Naive B cell (primary cell): ENCODE data around the gene BST2. TPM values are rescaled to one million over a fixed set of nuclear protein-coding genes. Genes with fewer than 3 reads are reported as not detected.
A peak's percentile ranks its signal among the peaks of the same experiment; 100 is the strongest.

ENCODE experiments used
- ATAC-seq, 2 donors: fragments of 150-1000 bp; cut with Tn5 transposase; 2 replicates each; pipeline ENCODE4 v1.10.0; 2021; ENCODE audit warnings: low read depth in 2 of 2, mild to moderate bottlenecking in 2 of 2, moderate library complexity in 2 of 2
- DNase-seq: peaks from one replicate; pipeline ENCODE4 v3.0.0; 2022
- H3K27ac Mint-ChIP-seq, 6 donors: one replicate each; pipeline ENCODE4 v1.8.0; 2020 to 2022; ENCODE audit warnings: mild to moderate bottlenecking in 6 of 6, mixed read lengths in 6 of 6, moderate library complexity in 5 of 6, inconsistent platforms in 2 of 6
- H3K27me3 Mint-ChIP-seq, 3 donors: one replicate each; pipeline ENCODE4 v1.8.0; 2021 to 2022; ENCODE audit warnings: mixed read lengths in 3 of 3, mild to moderate bottlenecking in 1 of 3
- H3K36me3 Mint-ChIP-seq, 2 donors: one replicate each; pipeline ENCODE4 v1.8.0; 2020 to 2022; ENCODE audit warnings: mixed read lengths in 2 of 2, inconsistent platforms in 1 of 2, mild to moderate bottlenecking in 1 of 2
- H3K4me1 Mint-ChIP-seq, 3 donors: one replicate each; pipeline ENCODE4 v1.8.0; 2020 to 2022; ENCODE audit warnings: mixed read lengths in 3 of 3, inconsistent platforms in 1 of 3, mild to moderate bottlenecking in 1 of 3, moderate library complexity in 1 of 3
- H3K4me3 Mint-ChIP-seq, 8 donors: one replicate each; pipeline ENCODE4 v1.8.0; 2020 to 2022; ENCODE audit warnings: mild to moderate bottlenecking in 8 of 8, mixed read lengths in 8 of 8, moderate library complexity in 8 of 8, inconsistent platforms in 2 of 8
- H3K9me3 Mint-ChIP-seq, 7 donors: one replicate each; pipeline ENCODE4 v1.8.0; 2020 to 2022; ENCODE audit warnings: mixed read lengths in 7 of 7, mild to moderate bottlenecking in 5 of 7, inconsistent platforms in 2 of 7, moderate library complexity in 1 of 7
- polyA plus RNA-seq, 6 donors: library from polyadenylated mRNA; unstranded; fragments of 300-500 nt; fragmentation: Illumina TruSeq; gene quantifications; one replicate each; pipeline ENCODE4 v1.2.3, GENCODE V29; 2021; ENCODE audit warnings: low read depth in 6 of 6

Gene BST2
- polyA plus RNA-seq, 6 donors from 2014 or later: 131 to 189 (median 163) TPM

DNA sequence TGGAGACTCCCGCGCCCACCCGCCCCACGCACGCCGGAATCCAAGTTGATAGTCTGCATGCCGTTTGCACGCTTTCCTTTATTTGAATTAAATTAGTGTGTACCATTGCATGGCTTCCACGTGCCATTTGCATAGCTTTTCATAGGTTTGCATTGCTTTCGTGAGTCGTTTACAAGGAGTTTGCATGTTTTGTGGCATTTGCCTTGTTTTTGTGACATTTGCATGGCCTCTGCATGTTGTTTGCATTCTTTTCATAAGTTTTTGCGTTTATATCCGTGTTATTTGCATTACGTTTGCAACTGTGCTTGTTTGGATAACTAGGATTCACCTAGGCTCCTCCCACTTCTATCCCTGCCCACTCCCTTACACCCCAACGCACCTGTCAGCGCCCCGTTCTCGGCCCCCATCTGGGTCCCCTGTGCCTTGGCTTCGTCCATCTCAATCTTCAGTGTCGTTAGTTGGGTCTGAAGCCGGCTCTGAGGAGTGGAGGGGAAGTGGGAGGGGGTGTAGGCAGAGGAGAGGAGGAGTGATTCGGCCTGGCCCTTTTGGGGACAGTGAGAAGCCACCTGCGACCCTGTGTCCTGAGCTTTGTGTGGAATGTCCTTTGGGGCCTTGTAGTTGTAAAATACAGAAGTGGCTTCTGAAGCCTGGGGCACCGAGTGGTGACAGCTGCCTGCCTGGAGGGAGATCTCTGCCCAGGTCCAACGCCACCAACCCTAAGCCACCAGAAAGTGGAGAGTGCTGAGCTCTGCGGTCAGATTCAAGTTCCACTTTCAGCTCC lies 13.9 kb downstream of the BST2 start:
- Mint-ChIP-seq H3K36me3 (no peaks in the 10 kb centered on the region), H3K27ac (peak overlapping the region in 2 of 6 donors; percentile 32 to 76), H3K9me3 (peaks cover 0 to 6% (median 4%) of the 10 kb centered on the region in 7 donors), H3K27me3 (peaks cover 0 to 6% (median 0%) of the 10 kb centered on the region in 3 donors), H3K4me3 (peak overlapping the region; percentile 44 to 95 (median 89)), H3K4me1 (peaks cover 19 to 27% (median 22%) of the 10 kb centered on the region in 3 donors)
- ATAC-seq: peak; percentile 17 to 21
- no peak for DNase-seq

DNA sequence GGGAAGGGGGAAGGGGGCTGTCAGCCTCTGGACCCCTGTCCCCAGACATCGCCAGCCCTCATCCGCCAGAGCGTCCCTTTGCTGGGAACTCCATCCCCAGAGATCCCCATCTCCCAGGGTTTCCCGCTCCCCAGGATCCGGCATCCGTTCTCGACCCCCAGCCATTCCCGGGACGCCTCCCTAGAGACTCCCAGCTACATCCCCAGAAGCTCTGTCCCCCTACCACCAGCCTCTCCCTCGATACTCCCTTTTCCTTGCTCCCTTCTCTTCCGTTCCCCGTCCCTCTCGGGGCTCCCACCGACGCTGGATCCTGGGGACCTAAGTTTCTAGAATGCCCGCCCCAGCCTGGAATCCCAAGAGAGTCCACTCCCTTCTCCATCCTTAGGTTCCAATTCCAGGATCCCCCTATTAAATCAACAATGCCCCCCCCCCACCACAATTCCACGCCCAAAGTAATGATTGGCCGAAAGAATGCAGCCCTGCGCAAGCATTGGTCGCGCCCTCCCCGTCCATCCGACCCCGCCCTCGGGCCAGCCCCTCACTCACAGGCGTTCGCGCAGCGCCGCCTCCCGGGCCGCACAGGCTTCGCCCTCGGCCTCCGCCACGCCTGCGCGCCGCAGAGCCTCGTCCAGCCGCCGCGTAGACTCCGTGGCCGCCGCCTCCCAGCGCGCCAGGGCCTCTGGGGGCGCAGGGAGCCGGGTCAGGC lies 14.6 kb downstream of the BST2 start:
- Mint-ChIP-seq H3K27me3 (peaks cover 0 to 6% (median 0%) of the 10 kb centered on the region in 3 donors), H3K27ac (peak overlapping the region in 4 of 6 donors; percentile 16 to 78 (median 47))
- DNase-seq: peak; percentile 86

DNA sequence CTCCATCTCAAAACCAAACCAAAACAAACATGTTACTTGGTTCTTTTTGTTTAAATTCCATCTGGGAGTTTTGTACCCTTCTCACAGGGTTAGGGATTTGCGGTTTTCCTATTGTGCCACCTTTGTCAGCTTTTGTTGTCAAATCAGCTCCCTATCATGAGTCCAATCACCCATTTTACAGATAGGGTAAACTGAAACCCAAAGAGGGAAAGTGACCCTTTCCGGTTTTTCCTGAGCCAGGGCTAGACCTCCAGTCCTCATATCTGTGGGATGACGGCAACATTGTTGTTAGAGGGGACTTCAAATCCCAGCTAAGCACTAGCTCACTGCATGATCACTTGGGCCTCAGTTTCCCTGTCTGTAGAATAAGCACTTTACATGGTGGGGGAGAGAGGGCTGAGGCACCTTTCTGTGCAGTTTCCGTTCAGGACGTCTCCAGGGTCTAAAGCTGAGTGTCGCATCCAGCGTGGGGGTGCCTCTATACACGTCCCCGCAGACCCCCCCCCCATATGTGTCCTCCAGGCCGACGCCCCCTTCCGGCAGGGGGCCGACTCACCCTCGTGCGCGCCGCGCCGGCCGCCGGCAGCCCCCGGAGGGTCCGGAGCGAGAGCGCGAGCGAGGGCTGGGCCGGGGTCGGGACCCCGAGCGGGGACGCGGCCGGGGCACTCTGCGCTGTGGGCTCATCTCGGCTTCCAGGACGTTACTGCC lies 15.3 kb downstream of the BST2 start:
- no peaks in the 10 kb centered on the region for H3K36me3 Mint-ChIP-seq
- H3K4me3 Mint-ChIP-seq: peak overlapping the region; percentile 15 to 94 (median 82)
- no peak for ATAC-seq

More for the DNA sequence above, 14.6 kb downstream of the BST2 start:
- H3K4me1 Mint-ChIP-seq: peaks cover 22 to 30% (median 22%) of the 10 kb centered on the region in 3 donors
- ATAC-seq: peak; percentile 99
- H3K9me3 Mint-ChIP-seq: peaks cover 0 to 6% (median 4%) of the 10 kb centered on the region in 7 donors
- peak overlapping the region; percentile 86 to 95 (median 91) for H3K4me3 Mint-ChIP-seq
- no peaks in the 10 kb centered on the region for H3K36me3 Mint-ChIP-seq

DNA sequence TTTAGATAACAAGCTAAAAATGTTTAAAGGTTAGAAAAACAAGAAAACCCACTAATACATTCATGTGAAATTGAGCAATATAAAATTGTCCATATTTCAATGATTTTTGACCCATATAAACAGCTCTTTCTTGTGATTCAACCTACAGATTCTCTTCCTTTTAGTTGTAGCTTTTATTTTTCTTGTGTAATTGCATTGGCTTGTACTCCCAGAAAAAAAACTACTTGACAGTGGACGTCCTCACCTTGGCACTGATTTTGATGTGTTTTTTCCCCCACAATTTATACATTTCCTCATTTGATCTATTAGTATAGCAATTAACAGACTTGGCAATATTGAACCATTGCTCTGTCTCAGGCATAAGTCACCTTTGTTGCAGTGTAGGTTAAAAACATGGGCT lies 16.1 kb downstream of the BST2 start:
- no peaks in the 10 kb centered on the region for H3K36me3 Mint-ChIP-seq
- no peak for DNase-seq
- ATAC-seq: no peak
- H3K9me3 Mint-ChIP-seq: peaks cover 0 to 6% (median 4%) of the 10 kb centered on the region in 7 donors
- H3K27ac Mint-ChIP-seq: no peak overlapping the region
- peaks cover 0 to 6% (median 0%) of the 10 kb centered on the region in 3 donors for H3K27me3 Mint-ChIP-seq
- peaks cover 14 to 18% (median 16%) of the 10 kb centered on the region in 3 donors for H3K4me1 Mint-ChIP-seq
- H3K4me3 Mint-ChIP-seq: peak overlapping the region in 6 of 8 donors; percentile 6 to 91 (median 26)

More for the DNA sequence above, 15.3 kb downstream of the BST2 start:
- peaks cover 0 to 6% (median 4%) of the 10 kb centered on the region in 7 donors for H3K9me3 Mint-ChIP-seq
- H3K4me1 Mint-ChIP-seq: peaks cover 18 to 26% (median 19%) of the 10 kb centered on the region in 3 donors
- DNase-seq: no peak
- peaks cover 0 to 6% (median 0%) of the 10 kb centered on the region in 3 donors for H3K27me3 Mint-ChIP-seq
- no peak overlapping the region for H3K27ac Mint-ChIP-seq

DNA sequence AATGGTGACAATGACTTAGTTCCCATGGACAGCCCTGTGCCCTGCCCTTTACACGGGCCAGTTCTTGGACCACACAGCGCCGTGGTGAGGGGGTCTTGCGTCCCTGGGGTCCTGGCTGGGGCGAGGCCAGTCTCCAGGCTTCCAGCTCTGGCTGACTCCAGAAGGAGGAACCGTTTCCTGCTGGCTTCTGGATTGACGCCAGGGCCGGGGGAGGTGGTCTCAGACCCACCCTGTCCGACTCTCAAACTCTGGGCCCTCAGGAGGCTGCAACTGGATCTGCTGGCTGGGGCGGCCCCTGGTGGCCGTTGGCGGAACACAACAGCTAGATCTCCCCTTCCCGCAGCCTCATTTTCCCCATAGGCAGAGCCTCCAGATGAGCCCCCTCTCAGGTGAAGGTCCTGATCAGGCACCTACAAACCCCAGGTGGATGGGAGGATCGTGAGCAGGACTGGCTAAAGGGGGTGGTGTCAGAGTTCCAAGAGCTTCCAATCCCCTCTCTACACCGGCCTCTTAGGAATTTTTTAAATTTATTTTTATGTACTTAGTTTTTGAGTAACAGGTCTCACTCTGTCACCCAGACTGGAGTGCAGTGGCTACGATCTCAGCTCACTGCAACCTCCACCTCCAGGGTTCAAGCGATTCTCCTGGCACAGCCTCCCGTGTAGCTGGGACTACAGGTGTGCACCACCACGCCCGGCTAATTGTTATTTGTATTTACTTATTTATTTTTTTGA lies 19.4 kb downstream of the BST2 start:
- H3K4me1 Mint-ChIP-seq: peaks cover 9 to 31% (median 16%) of the 10 kb centered on the region in 3 donors
- peaks cover 0 to 5% (median 0%) of the 10 kb centered on the region in 3 donors for H3K27me3 Mint-ChIP-seq
- peak overlapping the region in 1 of 6 donors; percentile 15 for H3K27ac Mint-ChIP-seq
- ATAC-seq: peak; percentile 41 to 57
- peaks cover 0 to 6% (median 4%) of the 10 kb centered on the region in 7 donors for H3K9me3 Mint-ChIP-seq
- peak; percentile 58 for DNase-seq
- peak overlapping the region in 1 of 8 donors; percentile 47 for H3K4me3 Mint-ChIP-seq
- H3K36me3 Mint-ChIP-seq: no peaks in the 10 kb centered on the region

DNA sequence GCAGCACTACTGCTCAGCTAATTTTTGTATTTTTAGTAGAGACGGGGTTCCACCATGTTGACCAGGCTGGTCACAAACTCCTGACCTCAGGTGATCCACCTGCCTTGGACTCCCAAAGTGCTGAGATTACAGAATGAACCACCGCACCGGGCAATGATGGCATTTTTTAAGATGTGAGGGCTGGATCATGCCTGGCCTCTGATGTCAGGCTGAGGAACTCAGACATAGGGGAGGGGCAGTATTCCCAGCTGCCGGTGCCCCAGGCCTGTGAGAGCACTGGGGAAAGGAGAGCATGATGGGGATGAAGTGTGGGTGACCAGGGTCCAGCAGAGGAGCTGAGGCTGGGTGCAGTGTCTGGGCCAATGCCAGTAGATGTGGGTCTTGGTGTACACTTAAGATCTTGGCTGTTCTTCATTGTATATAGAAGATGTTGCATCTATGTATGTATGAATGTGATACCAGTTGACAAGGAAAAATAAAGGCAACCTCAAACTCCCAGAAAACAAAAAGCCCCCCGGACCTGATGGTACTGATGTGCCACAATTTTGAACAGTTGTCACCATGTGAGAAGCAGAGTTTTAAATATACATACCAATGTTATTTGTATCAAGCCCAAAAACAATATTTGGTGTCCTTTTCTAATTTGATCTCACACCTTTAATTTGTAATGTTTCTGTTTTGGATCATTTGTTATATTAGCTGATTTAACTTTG lies 24.8 kb downstream of the BST2 start:
- ATAC-seq (no peak), DNase-seq (no peak)
- H3K9me3 Mint-ChIP-seq: peaks cover 0 to 6% (median 3%) of the 10 kb centered on the region in 7 donors
- peaks cover 10 to 18% (median 16%) of the 10 kb centered on the region in 3 donors for H3K27me3 Mint-ChIP-seq
- H3K36me3 Mint-ChIP-seq: no peaks in the 10 kb centered on the region
- no peak overlapping the region for H3K27ac Mint-ChIP-seq
- H3K4me3 Mint-ChIP-seq: peak overlapping the region in 2 of 8 donors; percentile 19 to 49
- H3K4me1 Mint-ChIP-seq: peaks cover 12 to 53% (median 38%) of the 10 kb centered on the region in 3 donors

DNA sequence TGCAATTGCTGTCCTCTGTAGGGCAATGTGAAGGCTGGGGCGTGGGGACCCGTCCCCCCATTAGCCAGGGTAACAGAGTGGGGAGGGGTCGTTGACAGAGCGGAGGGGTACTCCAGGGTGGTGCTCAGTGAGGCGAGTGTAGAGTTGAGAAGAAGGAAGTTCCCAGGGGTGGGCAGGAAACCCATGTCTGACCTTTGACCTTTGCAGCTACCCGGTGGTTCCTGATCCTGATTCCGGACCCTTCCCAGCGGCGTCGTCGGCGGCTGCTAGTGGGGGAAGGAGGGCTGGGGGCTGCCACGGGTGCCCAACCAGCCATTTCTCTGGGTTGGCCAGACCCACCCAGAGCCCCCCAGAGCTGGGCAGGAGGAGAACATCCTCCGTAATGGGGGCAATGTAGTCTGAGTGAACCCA lies 26.2 kb downstream of the BST2 start:
- H3K4me3 Mint-ChIP-seq: peak overlapping the region in 5 of 8 donors; percentile 1 to 78 (median 59)
- no peaks in the 10 kb centered on the region for H3K36me3 Mint-ChIP-seq
- no peak for ATAC-seq
- H3K27ac Mint-ChIP-seq: peak overlapping the region in 1 of 6 donors; percentile 54
- H3K27me3 Mint-ChIP-seq: peaks cover 10 to 18% (median 16%) of the 10 kb centered on the region in 3 donors
- H3K4me1 Mint-ChIP-seq: peaks cover 12 to 53% (median 38%) of the 10 kb centered on the region in 3 donors
- DNase-seq: no peak
- peaks cover 0 to 6% (median 3%) of the 10 kb centered on the region in 7 donors for H3K9me3 Mint-ChIP-seq

DNA sequence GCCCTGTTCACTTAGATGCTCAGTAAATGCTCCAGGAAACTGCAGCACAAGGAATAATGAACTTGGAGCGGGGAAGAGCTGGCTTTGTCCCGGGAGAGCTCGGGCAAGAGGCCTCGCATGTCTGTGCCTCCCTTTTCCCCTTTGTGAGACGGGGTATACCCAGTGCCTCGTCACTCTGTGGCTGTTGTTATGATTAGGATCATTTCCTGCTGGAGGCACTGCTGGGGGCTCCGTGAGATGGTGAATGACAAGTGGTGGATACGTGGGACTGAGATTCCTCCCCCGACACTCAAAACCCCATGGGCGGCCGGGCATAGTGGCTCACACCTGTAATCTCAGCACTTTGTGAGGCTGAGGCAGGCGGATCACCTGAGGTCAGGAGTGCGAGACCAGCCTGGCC lies 27.2 kb downstream of the BST2 start:
- Mint-ChIP-seq H3K9me3 (peaks cover 0 to 6% (median 3%) of the 10 kb centered on the region in 7 donors), H3K36me3 (no peaks in the 10 kb centered on the region), H3K27me3 (peaks cover 10 to 18% (median 16%) of the 10 kb centered on the region in 3 donors), H3K27ac (peak overlapping the region in 1 of 6 donors; percentile 22), H3K4me3 (peak overlapping the region in 3 of 8 donors; percentile 20 to 62 (median 39)), H3K4me1 (peaks cover 12 to 47% (median 43%) of the 10 kb centered on the region in 3 donors)
- no peak for ATAC-seq
- no peak for DNase-seq

DNA sequence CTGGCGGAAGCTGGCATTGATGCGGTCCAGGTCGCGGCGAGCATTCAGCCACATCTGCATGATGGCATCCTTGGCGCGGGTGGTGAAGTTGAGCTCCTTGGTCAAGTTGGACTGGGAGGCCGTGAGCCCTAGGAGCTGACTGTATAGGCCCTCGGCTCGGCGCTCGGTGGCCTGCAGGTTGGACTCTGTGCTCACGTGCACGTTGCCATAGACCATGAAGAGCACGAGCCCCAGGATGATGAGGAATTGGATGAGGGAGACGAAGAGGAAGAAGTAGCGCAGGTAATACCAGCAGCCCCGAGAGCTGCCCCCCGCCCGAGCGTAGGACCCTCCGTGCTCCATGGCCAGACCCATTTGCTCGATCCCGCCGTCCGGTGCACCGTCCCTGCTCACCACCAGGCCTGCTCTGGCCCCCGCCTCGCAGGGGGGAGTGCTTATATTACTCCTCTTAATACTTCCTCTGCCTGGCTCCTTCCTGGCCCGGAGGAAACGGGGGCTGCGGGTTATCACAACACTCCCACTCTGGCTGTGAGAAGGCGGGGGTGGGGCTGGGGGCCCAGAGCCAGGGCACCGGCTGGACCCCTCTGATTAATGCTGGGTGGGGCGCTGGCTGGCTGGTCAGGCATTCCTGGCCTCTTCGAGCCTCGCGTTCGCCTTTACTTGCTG lies 28.4 kb downstream of the BST2 start, which contains the start of gene PLVAP:
PLVAP (minus strand) TSS at position 408 of the 666 bp plus-strand sequence; CDS start at position 354, 54 bp downstream.
- H3K36me3 Mint-ChIP-seq: no peaks in the 10 kb centered on the region
- H3K4me3 Mint-ChIP-seq: peak within 1 kb of the TSS in 1 of 8 donors; percentile 33
- H3K27me3 Mint-ChIP-seq: peaks cover 10 to 18% (median 16%) of the 10 kb centered on the region in 3 donors
- H3K4me1 Mint-ChIP-seq: peaks cover 15 to 41% (median 35%) of the 10 kb centered on the region in 3 donors
- DNase-seq (no peak), ATAC-seq (no peak)
- H3K9me3 Mint-ChIP-seq: peaks cover 0 to 6% (median 3%) of the 10 kb centered on the region in 7 donors
- H3K27ac Mint-ChIP-seq: peak within 1 kb of the TSS in 2 of 6 donors; percentile 22 to 37

DNA sequence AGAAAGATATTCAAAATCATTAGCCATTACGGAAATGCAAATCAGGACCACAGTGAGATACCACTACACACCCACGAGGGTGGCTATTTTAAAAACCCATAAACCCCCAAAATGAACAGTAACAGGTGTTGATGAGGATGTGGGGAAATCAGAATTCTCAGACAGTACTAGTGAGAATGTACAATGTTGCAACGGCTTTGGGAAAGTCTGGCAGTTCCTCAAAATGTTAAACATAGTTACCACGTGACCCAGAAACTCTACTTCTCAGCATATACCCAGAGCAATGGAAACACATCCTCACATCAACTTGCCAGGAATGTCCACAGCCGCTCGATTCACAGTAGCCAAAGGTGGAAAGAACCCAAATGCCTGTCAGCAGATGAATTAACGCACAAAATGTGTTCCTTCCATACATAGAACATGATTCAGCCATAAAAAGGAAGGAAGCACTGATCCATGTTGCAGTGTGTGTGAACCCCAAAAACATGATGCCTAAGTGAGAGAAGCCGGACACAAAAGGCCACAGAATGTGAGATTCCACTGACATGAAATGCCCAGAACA lies 35.3 kb downstream of the BST2 start:
- ATAC-seq (peak; percentile 98 to 99), DNase-seq (peak; percentile 77)
- peaks cover 0 to 5% (median 2%) of the 10 kb centered on the region in 7 donors for H3K9me3 Mint-ChIP-seq
- no peaks in the 10 kb centered on the region for H3K36me3 Mint-ChIP-seq
- peaks cover 18 to 20% (median 18%) of the 10 kb centered on the region in 3 donors for H3K4me1 Mint-ChIP-seq
- H3K4me3 Mint-ChIP-seq: peak overlapping the region; percentile 4 to 82 (median 72)
- H3K27ac Mint-ChIP-seq: peak overlapping the region; percentile 15 to 95 (median 90)
- peaks cover 0 to 11% (median 10%) of the 10 kb centered on the region in 3 donors for H3K27me3 Mint-ChIP-seq

DNA sequence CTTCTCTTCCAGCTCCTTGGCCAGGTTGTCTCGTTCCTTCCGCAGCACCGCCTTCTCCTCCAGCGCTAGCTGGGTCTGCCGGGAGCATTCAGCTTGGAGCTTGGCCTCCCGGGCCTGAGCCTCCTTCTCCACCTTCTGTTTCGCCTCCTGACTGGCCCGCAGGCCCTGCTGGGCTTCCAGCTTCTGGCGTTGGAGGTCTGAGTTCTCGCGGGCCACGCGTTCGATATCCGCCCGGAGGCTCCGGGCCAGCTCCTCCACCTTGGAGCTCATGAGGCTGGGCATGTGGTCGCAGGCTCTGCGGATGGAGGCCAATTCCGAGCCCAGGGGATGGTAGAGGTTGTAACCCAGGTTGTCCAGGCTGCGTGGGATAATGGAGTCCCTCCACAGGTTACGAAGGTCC lies 40.1 kb downstream of the BST2 start:
- Mint-ChIP-seq H3K4me3 (no peak overlapping the region), H3K27ac (no peak overlapping the region), H3K36me3 (no peaks in the 10 kb centered on the region), H3K9me3 (peaks cover 0 to 4% (median 1%) of the 10 kb centered on the region in 7 donors), H3K4me1 (peaks cover 5 to 20% (median 12%) of the 10 kb centered on the region in 3 donors), H3K27me3 (peaks cover 5 to 42% (median 33%) of the 10 kb centered on the region in 3 donors)
- no peak for DNase-seq
- ATAC-seq: no peak
